Nephron (organoid): Measurements from ENCODE around the gene LRRC28.

Source experiments
- H3K27ac Mint-ChIP-seq, 3 experiments: 2 replicates each; pipeline ENCODE4 v1.8.0; 2020; ENCODE audit warnings: mixed read lengths in 3 of 3, mild to moderate bottlenecking in 2 of 3, moderate library complexity in 1 of 3
- H3K27me3 Mint-ChIP-seq: 2 replicates; pipeline ENCODE4 v1.8.0; 2021; ENCODE audit warnings: low read depth, mild to moderate bottlenecking, moderate library complexity, mixed read lengths
- H3K36me3 Mint-ChIP-seq: 2 replicates; pipeline ENCODE4 v1.8.0; 2020; ENCODE audit warnings: low read depth, mixed read lengths
- H3K4me1 Mint-ChIP-seq: 2 replicates; pipeline ENCODE4 v1.8.0; 2020; ENCODE audit warnings: mixed read lengths
- H3K4me3 Mint-ChIP-seq, 3 experiments: 2 replicates each; pipeline ENCODE4 v1.8.0; 2020; ENCODE audit warnings: mild to moderate bottlenecking in 3 of 3, mixed read lengths in 3 of 3, moderate library complexity in 2 of 3
- H3K9me3 Mint-ChIP-seq: 2 replicates; pipeline ENCODE4 v1.8.0; 2020; ENCODE audit warnings: mixed read lengths
- TF ChIP-seq, protein P1 (sequence below), 3 experiments: fragments of 200-600 bp; sonication (generic); IDR thresholded peaks; one replicate each; pipeline ENCODE4 v1.5.0; 2021; ENCODE audit warnings: antibody characterized with exemption in 3 of 3; ENCODE audit not compliant: unreplicated experiment in 3 of 3

The LRRC28 gene

GRCh38 chr15:99340347-99340746 lies 89.1 kb downstream of the LRRC28 start:
- Mint-ChIP-seq H3K27ac (peak overlapping the region in 2 of 3 experiments; percentile 31 to 66), H3K4me3 (no peak overlapping the region), H3K36me3 (no peaks in the 10 kb centered on the region), H3K9me3 (no peaks in the 10 kb centered on the region), H3K4me1 (peaks cover 7% of the 10 kb centered on the region), H3K27me3 (no peaks in the 10 kb centered on the region)
- TF ChIP-seq, protein P1, sequence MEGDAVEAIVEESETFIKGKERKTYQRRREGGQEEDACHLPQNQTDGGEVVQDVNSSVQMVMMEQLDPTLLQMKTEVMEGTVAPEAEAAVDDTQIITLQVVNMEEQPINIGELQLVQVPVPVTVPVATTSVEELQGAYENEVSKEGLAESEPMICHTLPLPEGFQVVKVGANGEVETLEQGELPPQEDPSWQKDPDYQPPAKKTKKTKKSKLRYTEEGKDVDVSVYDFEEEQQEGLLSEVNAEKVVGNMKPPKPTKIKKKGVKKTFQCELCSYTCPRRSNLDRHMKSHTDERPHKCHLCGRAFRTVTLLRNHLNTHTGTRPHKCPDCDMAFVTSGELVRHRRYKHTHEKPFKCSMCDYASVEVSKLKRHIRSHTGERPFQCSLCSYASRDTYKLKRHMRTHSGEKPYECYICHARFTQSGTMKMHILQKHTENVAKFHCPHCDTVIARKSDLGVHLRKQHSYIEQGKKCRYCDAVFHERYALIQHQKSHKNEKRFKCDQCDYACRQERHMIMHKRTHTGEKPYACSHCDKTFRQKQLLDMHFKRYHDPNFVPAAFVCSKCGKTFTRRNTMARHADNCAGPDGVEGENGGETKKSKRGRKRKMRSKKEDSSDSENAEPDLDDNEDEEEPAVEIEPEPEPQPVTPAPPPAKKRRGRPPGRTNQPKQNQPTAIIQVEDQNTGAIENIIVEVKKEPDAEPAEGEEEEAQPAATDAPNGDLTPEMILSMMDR (IDR thresholded peaks at IDR 0.05; ENCODE audit: unreplicated experiment in 3 of 3) = no peak

DNA sequence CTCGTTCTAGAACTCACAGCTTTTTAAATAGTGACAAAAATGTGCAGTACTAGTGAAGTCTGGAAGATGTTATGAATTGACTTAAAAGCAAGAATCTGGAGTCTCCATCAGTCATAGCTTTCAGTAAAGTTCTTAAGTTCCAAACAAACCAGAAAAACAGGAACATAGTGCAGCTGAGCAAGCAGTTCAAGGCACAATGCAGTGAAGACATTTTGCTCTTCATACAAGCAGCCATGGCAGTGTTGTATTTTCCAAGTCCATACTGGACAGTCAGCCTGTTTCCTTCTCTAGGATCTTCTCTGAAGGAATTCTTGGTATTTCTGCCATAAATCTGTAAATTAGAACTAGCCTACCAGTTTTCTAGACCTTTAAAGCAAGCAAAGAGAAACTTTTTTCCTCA lies 90.5 kb downstream of the LRRC28 start:
- no peaks in the 10 kb centered on the region for H3K27me3 Mint-ChIP-seq
- peaks cover 7% of the 10 kb centered on the region for H3K4me1 Mint-ChIP-seq
- H3K4me3 Mint-ChIP-seq = no peak overlapping the region
- no peaks in the 10 kb centered on the region for H3K36me3 Mint-ChIP-seq
- no peaks in the 10 kb centered on the region for H3K9me3 Mint-ChIP-seq
- TF ChIP-seq, protein P1 (IDR thresholded peaks at IDR 0.05; ENCODE audit: unreplicated experiment in 3 of 3) = no peak
- H3K27ac Mint-ChIP-seq = no peak overlapping the region

DNA sequence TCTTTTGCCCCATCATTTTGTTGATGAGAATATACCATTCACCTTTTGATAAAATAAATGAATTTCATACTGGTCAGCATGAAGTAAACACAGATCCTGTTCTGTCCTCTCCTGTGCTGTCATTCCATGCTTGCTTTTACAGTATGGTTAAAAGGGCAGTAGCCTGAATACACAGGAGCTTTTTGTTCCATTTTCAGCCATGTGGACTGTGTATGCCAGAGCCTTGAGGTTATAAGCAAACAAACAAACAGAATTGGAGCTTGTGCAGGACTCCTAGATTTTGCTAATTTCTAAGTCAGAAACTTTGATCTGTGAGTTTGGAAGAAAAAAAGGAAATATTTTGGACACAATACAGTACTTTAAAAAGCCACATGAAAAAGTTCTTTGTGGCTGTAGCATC lies 91.9 kb downstream of the LRRC28 start:
- Mint-ChIP-seq H3K4me1 (no peaks in the 10 kb centered on the region), H3K9me3 (peaks cover 3% of the 10 kb centered on the region), H3K36me3 (peaks cover 1% of the 10 kb centered on the region), H3K27me3 (no peaks in the 10 kb centered on the region), H3K27ac (no peak overlapping the region), H3K4me3 (no peak overlapping the region)
- TF ChIP-seq, protein P1 (IDR thresholded peaks at IDR 0.05; ENCODE audit: unreplicated experiment in 3 of 3) = no peak

DNA sequence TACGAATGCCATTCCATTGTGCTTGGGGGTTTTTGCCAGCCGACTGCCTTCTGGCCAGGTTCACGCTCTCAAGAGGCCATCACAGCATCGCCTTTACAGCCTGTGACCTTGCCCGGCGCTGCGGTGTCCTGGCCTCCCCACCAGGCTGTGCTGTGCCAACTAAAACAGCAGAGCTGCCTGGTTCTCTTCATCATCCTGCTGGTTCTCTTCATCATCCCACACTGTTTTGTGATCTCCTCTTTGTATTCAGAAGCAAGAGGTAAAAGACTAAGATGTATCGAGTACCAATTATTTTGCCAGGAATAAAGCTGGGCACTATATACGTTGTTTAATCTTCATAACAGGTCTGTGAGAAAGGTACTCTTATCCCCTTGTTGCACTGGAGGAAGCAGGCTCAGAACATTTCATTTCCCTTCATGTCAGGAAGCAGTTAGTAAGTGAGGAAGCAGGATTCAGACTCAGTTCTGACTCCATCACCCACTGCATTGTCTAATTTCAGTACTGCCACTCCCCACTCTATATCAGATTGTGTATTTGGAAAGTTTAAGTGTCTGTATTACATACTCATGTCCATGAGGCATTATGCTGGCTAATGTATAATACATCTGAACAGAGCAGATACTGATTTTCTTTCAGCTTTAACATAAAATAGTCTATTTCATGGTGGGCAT lies 92.7 kb downstream of the LRRC28 start:
- peaks cover 6% of the 10 kb centered on the region for H3K36me3 Mint-ChIP-seq
- no peaks in the 10 kb centered on the region for H3K27me3 Mint-ChIP-seq
- H3K9me3 Mint-ChIP-seq = peaks cover 3% of the 10 kb centered on the region
- H3K4me1 Mint-ChIP-seq = no peaks in the 10 kb centered on the region
- H3K27ac Mint-ChIP-seq = no peak overlapping the region
- TF ChIP-seq, protein P1 (IDR thresholded peaks at IDR 0.05; ENCODE audit: unreplicated experiment in 3 of 3) = peak in 1 of 3 experiments; percentile 34
- no peak overlapping the region for H3K4me3 Mint-ChIP-seq

DNA sequence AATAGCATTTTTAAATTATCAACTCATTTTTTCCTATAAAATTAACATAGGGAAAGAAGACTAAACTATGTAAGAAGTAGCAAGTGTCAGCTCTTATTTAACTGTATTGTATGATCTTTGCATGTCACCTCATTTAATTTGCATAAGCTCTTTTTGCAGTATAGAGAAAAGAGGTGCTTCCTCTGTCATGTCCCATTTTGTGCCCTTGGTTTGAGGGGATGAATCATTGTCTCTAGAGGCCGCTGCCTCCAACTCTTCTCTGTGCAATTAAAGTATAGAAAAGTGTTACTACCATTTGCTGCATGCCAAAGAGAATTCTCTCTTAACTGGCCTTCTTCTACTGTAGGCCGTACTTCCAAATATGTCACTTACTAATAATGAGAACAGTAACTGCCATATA lies 93.4 kb downstream of the LRRC28 start:
- H3K4me3 Mint-ChIP-seq = no peak overlapping the region
- H3K36me3 Mint-ChIP-seq = peaks cover 11% of the 10 kb centered on the region
- H3K9me3 Mint-ChIP-seq = peaks cover 8% of the 10 kb centered on the region
- H3K4me1 Mint-ChIP-seq = no peaks in the 10 kb centered on the region
- no peaks in the 10 kb centered on the region for H3K27me3 Mint-ChIP-seq
- TF ChIP-seq, protein P1 (IDR thresholded peaks at IDR 0.05; ENCODE audit: unreplicated experiment in 3 of 3) = no peak
- no peak overlapping the region for H3K27ac Mint-ChIP-seq

DNA sequence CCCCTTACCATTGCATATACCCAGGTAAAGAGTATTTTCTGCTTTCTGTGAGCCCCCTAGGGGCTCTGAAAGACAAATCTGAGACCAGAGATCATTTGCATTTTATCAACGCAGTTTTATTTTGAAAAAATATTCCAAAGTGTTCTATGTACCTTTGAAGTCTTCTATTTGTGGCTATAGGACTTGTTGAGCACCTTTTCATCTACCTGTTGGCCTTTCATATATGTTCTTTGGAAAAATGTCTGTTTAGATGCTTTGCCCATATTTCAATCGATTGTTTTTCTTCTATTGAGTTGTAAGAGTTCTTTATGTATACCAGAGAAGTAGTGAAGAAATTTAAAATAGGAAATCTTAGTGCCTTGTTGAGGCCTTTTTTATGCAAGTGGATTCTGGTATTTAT lies 94.0 kb downstream of the LRRC28 start:
- H3K27ac Mint-ChIP-seq = no peak overlapping the region
- no peaks in the 10 kb centered on the region for H3K27me3 Mint-ChIP-seq
- peaks cover 14% of the 10 kb centered on the region for H3K36me3 Mint-ChIP-seq
- TF ChIP-seq, protein P1 (IDR thresholded peaks at IDR 0.05; ENCODE audit: unreplicated experiment in 3 of 3) = no peak
- H3K9me3 Mint-ChIP-seq = peaks cover 8% of the 10 kb centered on the region
- no peak overlapping the region for H3K4me3 Mint-ChIP-seq
- H3K4me1 Mint-ChIP-seq = no peaks in the 10 kb centered on the region
